Skeletal muscle tissue (tissue), 4 donors: ENCODE measurements around the gene QSOX1. TPM values are rescaled to one million over a fixed set of nuclear protein-coding genes. Genes with fewer than 3 reads are reported as not detected.

Source experiments
- H3K27ac ChIP-seq: one replicate; pipeline ENCODE4 v1.7.0; 2013; ENCODE audit warnings: mild to moderate bottlenecking, low read depth, low read length, inconsistent platforms
- H3K27me3 ChIP-seq, 3 donors: one replicate each; pipeline ENCODE4 v1.7.0; 2013; ENCODE audit warnings: low read length in 3 of 3; ENCODE audit not compliant: control insufficient read depth in 3 of 3, insufficient read depth in 3 of 3
- H3K36me3 ChIP-seq, 3 donors: one replicate each; pipeline ENCODE4 v1.7.0; 2013; ENCODE audit warnings: low read length in 3 of 3; ENCODE audit not compliant: control insufficient read depth in 3 of 3, insufficient read depth in 3 of 3
- H3K4me1 ChIP-seq, 3 donors: one replicate each; pipeline ENCODE4 v1.7.0; 2013; ENCODE audit warnings: low read length in 3 of 3, mild to moderate bottlenecking in 3 of 3; ENCODE audit not compliant: control insufficient read depth in 3 of 3, insufficient read depth in 3 of 3
- H3K4me3 ChIP-seq, 3 donors: one replicate each; pipeline ENCODE4 v1.7.0; 2013; ENCODE audit warnings: low read length in 3 of 3
- H3K9ac ChIP-seq, 3 donors: one replicate each; pipeline ENCODE4 v1.7.0; 2013; ENCODE audit warnings: low read length in 3 of 3, mild to moderate bottlenecking in 3 of 3, moderate library complexity in 2 of 3, low read depth in 1 of 3
- H3K9me3 ChIP-seq, 3 donors: one replicate each; pipeline ENCODE4 v1.7.0; 2013; ENCODE audit warnings: low read length in 3 of 3; ENCODE audit not compliant: control insufficient read depth in 3 of 3
- total RNA-seq: library from RNA; depleted of rRNA; stranded (reverse); fragments of >200 nt; gene quantifications from one replicate; pipeline ENCODE4 v1.2.3, GENCODE V29; 2014
- donor health status: Osteomylitis.

The QSOX1 gene
- total RNA-seq, 1 donor from 2014 or later = 4.2 TPM

GRCh38 chr1:180145446-180145845, 9.2 kb upstream of the QSOX1 start:
- Histone ChIP-seq H3K36me3 (no peaks in the 10 kb centered on the region), H3K9me3 (no peaks in the 10 kb centered on the region), H3K4me3 (no peak overlapping the region), H3K27ac (no peak overlapping the region), H3K4me1 (no peaks in the 10 kb centered on the region), H3K27me3 (peaks cover 0 to 2% (median 0%) of the 10 kb centered on the region in 3 donors), H3K9ac (no peak overlapping the region)

GRCh38 chr1:180150982-180151381, 3.7 kb upstream of the QSOX1 start:
- Histone ChIP-seq H3K27ac (no peak overlapping the region), H3K9ac (no peak overlapping the region), H3K36me3 (no peaks in the 10 kb centered on the region), H3K4me1 (peaks cover 13 to 18% (median 13%) of the 10 kb centered on the region in 3 donors), H3K9me3 (no peaks in the 10 kb centered on the region), H3K27me3 (no peaks in the 10 kb centered on the region), H3K4me3 (no peak overlapping the region)

GRCh38 chr1:180151508-180151907, 3.2 kb upstream of the QSOX1 start:
- Histone ChIP-seq H3K4me3 (no peak overlapping the region), H3K36me3 (no peaks in the 10 kb centered on the region), H3K4me1 (peaks cover 16 to 24% (median 19%) of the 10 kb centered on the region in 3 donors), H3K27ac (no peak overlapping the region), H3K27me3 (no peaks in the 10 kb centered on the region), H3K9ac (no peak overlapping the region), H3K9me3 (no peaks in the 10 kb centered on the region)

GRCh38 chr1:180152588-180152987, 2.1 kb upstream of the QSOX1 start:
- Histone ChIP-seq H3K36me3 (no peaks in the 10 kb centered on the region), H3K27ac (no peak overlapping the region), H3K9me3 (no peaks in the 10 kb centered on the region), H3K9ac (no peak overlapping the region), H3K4me3 (no peak overlapping the region), H3K27me3 (no peaks in the 10 kb centered on the region), H3K4me1 (peaks cover 20 to 32% (median 22%) of the 10 kb centered on the region in 3 donors)

- Histone ChIP-seq H3K36me3 (no peaks in the 10 kb centered on the region), H3K4me3 (no peak overlapping the region), H3K27ac (no peak overlapping the region), H3K9ac (no peak overlapping the region), H3K4me1 (peaks cover 22 to 37% (median 24%) of the 10 kb centered on the region in 3 donors), H3K9me3 (no peaks in the 10 kb centered on the region), H3K27me3 (no peaks in the 10 kb centered on the region)
Observed at GRCh38 chr1:180153032-180153431, 1.6 kb upstream of the QSOX1 start.

GRCh38 chr1:180154003-180154324, 705 bp upstream of the QSOX1 start:
- Histone ChIP-seq H3K9me3 (no peaks in the 10 kb centered on the region), H3K9ac (peak overlapping the region; percentile 75 to 97 (median 96)), H3K36me3 (no peaks in the 10 kb centered on the region), H3K4me1 (peaks cover 22 to 45% (median 24%) of the 10 kb centered on the region in 3 donors), H3K4me3 (peak overlapping the region; percentile 90 to 99 (median 99)), H3K27me3 (no peaks in the 10 kb centered on the region), H3K27ac (peak overlapping the region; percentile 89)

GRCh38 chr1:180155182-180155682, 563 bp downstream of the QSOX1 start:
- peak overlapping the region; percentile 38 for H3K27ac ChIP-seq
- H3K9me3 ChIP-seq = no peaks in the 10 kb centered on the region
- no peaks in the 10 kb centered on the region for H3K27me3 ChIP-seq
- H3K4me3 ChIP-seq = peak overlapping the region; percentile 87 to 99 (median 90)
- H3K36me3 ChIP-seq = no peaks in the 10 kb centered on the region
- H3K4me1 ChIP-seq = peaks cover 22 to 45% (median 24%) of the 10 kb centered on the region in 3 donors
- peak overlapping the region; percentile 76 to 86 (median 82) for H3K9ac ChIP-seq

- no peak overlapping the region for H3K4me3 ChIP-seq
- no peaks in the 10 kb centered on the region for H3K36me3 ChIP-seq
- no peak overlapping the region for H3K27ac ChIP-seq
- H3K9me3 ChIP-seq = no peaks in the 10 kb centered on the region
- H3K4me1 ChIP-seq = peaks cover 22 to 45% (median 24%) of the 10 kb centered on the region in 3 donors
- no peaks in the 10 kb centered on the region for H3K27me3 ChIP-seq
- H3K9ac ChIP-seq = peak overlapping the region in 2 of 3 donors; percentile 11 to 18
Observed at GRCh38 chr1:180156201-180156600, 1.5 kb downstream of the QSOX1 start.

GRCh38 chr1:180156631-180157091, 2.0 kb downstream of the QSOX1 start:
- Histone ChIP-seq H3K27ac (no peak overlapping the region), H3K9me3 (no peaks in the 10 kb centered on the region), H3K36me3 (no peaks in the 10 kb centered on the region), H3K4me1 (peaks cover 22 to 45% (median 24%) of the 10 kb centered on the region in 3 donors), H3K27me3 (no peaks in the 10 kb centered on the region), H3K9ac (no peak overlapping the region), H3K4me3 (no peak overlapping the region)

GRCh38 chr1:180157108-180157507, 2.4 kb downstream of the QSOX1 start:
- Histone ChIP-seq H3K36me3 (no peaks in the 10 kb centered on the region), H3K9me3 (no peaks in the 10 kb centered on the region), H3K4me1 (peaks cover 22 to 45% (median 24%) of the 10 kb centered on the region in 3 donors), H3K27ac (no peak overlapping the region), H3K27me3 (no peaks in the 10 kb centered on the region), H3K9ac (peak overlapping the region in 1 of 3 donors; percentile 5), H3K4me3 (no peak overlapping the region)
